T-helper 2 cell (primary cell): ENCODE results near the gene NEB.
A peak's percentile ranks its signal among the peaks of the same experiment; 100 is the strongest.
"Not testable (repeated sequence)": the region's sequence is repeated elsewhere in the genome, so short reads cannot be mapped to it uniquely, and the experiment has no call there.

Experiments
- DNase-seq, 5 experiments: peaks; one replicate each; pipeline versions ENCODE4 v3.0.0 to v3.0.0-alpha.2; 2012 to 2022

Gene NEB

DNA sequence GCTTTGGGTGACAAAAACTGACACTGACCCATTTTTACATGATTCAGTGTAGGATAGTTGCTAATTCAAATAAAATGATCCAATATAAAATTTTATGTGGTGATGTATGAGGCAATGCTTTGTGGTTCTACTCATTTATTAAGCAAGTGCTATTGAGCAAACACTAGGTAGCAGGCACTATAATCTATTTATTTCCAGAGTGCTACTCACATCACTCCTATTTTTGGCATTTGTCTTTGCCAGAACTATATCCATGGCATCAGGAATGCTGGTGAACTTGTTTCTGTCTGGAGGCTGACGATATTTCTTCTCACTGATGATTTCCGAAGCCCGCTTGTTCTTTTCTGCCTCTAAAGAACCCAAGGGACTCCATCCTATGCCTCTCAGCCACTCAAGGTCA is 84.3 kb downstream of the NEB start:
- DNase-seq, result no peak

DNA sequence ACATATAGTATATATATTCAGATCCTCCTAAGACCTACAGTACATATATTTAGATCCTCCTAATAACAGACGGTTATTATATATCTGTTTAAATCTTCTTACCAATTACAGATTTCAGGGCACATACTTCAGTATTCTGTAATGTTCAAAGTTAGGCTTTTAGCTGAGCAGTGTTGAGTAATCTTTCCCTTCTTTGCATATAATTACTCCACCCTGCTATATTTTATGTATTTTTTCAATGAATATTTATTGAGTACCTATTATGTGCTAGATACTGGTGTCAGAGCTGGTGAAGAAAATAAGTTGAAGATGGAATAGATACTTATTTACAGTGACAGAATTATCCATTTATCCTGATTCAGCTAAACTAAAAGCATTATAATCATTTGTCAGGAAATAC is 84.9 kb downstream of the NEB start:
- no peak for DNase-seq

DNA sequence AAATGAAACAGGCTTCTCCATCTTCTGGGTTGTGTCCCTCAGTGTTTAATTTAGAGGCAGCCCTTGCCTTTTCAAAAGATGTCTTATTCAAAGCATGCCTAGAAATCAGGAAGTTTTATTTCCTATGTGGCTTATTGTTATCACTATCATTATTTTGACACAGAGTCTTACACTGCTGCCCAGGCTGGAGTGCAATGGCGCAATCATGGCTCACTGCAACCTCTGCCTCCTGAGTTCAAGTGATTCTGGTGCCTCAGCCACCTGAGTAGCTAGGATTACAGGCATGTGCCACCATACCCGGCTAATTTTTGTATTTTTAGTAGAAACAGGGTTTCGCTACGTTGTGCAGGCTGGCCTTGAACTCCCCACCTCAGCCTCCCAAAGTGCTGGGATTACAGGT is 87.8 kb downstream of the NEB start:
- DNase-seq, result not testable (repeated sequence)

DNA sequence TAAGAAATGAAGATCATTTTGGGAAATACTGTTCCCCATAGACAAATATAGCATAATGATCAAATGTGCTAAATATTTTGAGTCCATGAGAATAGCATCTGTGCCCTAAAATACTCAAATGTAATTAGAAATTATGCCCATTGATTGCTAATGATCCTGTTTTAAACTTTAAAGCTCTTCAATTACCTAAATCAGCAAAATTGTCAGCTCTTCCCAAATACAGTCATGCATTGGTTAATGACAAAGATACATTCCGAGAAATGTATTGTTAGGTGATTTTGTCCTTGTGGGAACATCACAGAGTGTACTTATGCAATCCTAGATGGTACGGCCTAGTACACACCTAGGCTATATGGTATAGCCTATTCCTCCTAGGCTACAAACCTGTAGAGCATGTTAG is 89.7 kb downstream of the NEB start:
- no peak for DNase-seq

DNA sequence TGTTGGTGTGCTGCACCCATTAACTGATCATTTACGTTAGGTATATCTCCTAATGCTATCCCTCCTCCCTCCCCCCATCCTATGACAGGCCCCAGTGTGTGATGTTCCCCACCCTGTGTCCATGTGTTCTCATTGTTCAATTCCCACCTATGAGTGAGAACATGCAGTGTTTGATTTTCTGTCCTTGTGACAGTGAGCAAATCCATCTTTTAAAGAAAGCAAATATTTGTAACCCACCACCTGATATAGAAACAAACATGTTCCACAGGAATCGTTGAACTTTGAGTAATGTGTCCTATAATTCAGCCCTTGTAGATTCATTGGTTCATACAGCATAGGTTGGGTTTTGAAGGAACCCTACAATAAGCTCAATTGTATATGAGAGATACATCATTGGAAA is 92.4 kb downstream of the NEB start:
- not testable (repeated sequence) for DNase-seq

DNA sequence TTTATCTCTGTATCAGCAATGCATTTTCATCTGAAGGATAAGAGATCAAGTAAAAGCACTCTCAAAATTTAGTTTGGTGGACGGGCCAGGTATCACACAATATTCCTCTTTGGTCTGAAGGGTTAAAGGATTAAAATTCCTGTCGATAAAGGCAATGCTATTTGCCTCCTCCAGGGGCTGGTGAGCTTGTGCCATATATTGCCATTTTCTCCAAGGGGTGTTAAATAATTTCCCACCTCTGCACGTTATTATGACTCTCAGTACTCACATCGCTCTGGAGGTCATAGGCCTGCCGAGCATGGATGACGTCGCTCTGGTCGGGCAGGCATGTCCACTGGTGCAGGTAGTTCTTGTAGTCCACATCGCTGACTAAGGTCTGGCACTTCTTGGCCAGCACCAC is 94.2 kb downstream of the NEB start:
- DNase-seq, result no peak

DNA sequence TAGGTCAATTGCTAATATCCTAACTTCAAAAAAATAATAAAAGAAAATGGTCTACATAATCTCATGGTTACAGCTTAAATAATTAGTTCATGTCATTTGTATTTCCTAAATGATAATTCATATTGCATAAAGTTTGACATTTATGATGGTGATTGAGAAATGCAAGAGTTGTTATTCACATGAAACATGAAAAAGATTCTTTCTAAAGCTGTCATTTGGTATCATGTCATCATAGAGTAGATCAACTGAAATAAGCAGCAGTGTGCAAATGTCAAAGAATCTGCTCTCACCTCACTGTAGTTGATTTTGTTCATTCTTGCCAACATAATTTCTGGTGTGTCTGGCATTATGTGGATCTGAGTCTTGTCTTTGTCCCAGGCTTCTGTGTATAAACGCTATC is 95.3 kb downstream of the NEB start:
- no peak for DNase-seq

DNA sequence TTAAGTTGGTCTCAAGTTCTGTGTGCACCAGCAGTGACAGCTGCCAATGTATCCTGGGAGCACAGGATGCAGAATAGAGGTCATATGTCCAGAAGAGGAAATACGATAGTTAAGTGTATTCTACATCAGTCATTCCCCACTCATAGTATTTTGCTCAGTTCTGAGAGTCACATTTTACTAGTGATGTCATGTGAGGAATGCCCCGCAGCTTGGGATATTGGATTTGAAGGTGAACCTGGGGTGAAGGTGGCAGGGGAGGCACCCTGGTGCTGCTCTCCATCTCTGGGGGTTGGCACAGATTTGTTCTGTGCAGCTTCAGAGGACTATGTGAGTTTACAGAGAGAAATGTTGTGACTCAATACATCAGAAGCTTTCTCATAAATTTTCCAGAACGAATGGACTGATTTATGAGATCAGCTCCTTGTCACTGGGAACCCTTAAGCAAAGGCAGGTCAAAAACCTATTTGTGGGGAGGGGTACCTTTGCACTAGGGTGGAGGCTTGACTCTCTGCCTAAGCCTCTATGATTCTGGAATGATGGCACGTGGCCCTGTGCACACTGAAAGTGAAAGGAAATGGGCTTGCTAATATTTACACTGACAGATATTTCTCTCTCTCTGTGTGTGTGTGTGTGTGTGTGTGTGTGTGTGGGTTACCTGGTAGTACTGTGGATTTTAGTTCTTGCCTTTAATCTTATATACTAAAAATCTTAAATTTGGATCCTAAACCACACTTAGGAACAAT is 95.9 kb downstream of the NEB start:
- DNase-seq, result peak in 2 of 5 experiments; percentile 21 to 69

DNA sequence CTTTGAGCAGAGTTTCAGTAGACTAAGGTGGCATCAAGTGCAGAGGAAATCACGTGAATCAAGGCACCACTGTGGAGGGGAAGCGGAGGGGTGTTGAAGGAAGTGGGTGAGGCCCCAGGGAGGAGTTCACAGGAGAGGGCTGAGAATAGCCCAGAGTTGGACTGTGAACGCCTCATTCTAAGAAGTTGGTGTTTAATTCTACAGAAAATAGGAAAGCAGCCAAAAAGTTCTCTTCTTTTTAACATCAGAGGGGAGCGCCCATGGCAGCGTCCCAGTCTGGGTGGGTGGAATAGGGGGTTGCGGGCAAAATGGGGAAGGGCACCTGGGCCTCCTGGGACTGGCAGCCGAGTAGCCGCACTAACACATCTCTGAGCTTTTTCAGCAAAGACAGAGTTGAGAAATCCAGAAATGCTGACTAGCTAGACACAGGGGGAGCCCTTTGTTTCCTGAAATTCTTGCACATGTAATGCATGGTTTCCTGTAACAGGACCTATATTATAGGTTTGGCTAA is 97.0 kb downstream of the NEB start:
- DNase-seq, result peak in 4 of 5 experiments; percentile 8 to 88 (median 42)

DNA sequence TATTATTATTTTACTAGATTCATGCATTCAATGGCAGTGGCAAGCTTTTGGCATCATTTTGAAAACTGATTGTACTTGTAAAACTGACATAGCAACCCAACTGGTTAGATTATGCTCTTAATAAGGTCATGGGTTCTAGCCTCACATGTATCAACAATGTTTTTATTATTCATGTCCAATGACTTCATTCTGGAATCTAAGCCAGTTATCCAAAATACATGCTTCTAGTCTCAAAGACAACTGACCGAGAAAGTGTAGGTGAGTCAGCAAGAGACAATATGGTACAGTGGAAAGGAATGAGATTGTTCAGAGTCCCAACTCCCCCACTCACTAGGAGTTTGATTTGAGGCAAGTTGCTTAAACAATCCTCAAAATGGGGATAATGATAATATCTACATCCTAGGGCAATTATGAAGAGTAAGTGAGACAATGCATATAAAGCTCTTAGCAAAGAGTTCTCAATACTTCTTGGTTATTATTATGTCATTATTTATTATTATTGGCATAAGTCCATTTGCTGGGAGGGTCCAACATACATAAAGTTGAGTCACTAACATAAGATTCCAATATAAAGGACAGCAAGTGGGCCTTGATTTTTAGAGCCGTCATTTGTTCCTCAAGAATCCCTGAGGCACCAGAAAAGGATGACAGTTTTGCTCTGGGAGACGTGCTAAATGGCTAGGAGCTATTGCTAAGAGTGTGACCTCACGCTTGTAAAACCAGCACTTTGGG is 99.4 kb downstream of the NEB start:
- DNase-seq, result no peak

DNA sequence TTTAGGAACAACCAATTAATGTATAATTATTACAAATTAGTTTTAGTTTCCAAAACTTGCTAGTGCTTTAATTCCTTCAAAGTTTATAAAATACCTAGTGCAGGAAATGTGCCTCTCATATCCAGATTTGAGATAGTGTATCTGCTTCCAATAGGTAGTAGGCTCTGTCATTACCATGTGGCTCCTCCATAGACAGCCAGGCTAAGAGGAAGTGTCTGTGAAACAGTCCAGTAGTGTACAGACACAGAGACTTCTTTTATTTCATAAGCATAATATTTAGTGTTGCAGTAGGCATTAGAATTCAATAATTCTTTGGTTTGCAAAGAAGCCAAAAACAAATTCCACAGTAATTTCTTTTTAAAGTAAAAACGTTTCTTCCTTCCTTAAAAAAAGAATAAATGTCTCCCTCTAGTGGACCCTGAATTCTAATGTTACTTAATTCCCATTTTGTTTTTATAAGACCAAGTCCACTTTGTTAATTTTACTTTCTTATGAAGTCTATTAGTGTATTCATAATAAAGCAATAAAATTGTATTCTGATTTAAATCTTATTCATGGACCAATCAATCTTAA is 101.2 kb downstream of the NEB start:
- DNase-seq, result peak in 1 of 5 experiments; percentile 22

DNA sequence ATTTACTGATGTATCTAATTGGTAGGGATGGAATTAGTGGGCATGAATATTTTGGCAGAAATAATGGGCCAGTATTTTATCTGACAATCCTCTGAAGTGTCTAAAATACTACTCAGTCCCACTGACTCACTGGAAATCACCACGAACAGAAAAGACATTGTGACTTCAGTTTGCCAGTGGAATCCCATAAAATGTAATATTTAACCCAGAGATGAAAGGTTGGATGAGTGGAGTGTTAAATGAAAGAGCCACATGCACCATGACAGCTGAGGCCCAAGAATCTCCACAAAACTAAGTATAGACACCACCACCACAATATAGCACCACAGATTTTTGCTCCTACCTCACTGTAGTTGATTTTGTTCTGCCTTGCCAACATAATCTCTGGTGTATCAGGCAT is 103.9 kb downstream of the NEB start:
- DNase-seq, result no peak

DNA sequence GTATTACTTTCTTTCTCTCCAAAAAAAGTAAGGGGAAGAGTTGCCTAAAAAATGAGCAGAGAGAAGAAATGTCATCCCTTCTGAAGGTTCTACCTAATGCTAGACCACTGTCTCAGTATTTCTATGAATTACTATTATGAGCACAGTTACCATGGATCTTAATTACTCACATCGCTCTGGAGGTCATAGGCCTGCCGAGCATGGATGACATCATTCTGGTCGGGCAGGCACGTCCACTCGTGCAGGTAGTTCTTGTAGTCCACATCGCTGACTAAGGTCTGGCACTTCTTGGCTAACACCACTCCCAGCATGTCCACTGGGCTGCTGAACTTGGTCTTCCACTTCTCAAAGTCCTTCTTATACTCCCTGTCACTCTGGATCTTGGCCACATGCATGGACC is 106.9 kb downstream of the NEB start:
- no peak for DNase-seq

DNA sequence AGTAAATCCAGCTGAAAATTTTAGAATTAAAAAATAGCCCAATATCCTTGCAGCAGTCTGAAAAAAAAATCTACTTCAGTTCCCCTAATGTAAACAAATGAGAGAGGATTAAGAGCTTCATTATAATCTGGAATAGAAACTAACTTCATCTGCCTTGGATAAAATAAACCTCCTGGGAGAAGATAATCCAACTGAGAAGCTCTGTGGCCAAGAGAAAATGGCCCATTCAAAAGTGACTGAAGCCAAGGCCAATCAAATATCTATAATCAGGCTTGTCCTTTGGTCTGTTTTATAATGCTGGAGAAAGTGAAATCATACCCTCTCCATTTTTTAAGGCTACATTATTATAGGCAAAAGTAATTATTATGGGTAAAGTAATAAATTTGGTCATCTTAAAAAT is 110.0 kb downstream of the NEB start:
- no peak for DNase-seq

DNA sequence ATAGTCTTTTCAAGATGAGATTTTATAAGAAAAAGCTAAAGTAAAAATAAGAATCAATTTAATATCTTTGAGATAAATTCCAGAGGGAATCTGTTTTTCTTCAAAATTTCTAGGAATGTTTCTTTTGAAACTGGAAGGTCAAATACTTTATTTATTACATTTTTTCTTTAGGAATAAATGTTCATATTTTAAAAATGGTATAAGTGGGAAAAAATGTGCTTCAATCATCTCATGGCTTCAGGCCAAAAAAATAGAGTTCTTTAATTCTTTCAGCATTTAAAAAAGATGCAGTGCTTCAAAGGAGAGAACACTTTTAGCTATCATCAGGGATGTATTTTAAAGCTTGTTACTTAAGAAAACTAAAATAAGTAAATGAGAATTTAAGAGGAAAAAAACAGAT is 110.6 kb downstream of the NEB start:
- DNase-seq, result no peak

DNA sequence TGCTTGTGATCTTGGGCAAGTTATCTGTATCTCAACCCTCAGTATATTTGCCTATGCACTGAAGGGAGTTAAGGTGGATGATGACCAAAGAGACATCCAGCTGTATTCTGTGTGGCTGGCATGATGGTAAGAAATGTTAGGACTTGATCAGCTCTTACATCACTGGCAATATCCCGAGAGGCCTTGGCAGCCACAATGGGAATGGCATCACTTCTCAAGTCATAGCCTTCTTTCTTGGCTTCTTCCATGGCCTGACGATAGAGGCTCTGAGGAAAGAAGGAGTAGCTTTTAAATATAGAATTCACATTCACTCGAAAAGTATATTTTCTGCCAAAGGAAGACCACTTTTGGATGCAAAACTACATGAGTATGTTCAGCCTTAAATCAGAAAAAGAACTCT is 113.5 kb downstream of the NEB start:
- DNase-seq, result no peak

DNA sequence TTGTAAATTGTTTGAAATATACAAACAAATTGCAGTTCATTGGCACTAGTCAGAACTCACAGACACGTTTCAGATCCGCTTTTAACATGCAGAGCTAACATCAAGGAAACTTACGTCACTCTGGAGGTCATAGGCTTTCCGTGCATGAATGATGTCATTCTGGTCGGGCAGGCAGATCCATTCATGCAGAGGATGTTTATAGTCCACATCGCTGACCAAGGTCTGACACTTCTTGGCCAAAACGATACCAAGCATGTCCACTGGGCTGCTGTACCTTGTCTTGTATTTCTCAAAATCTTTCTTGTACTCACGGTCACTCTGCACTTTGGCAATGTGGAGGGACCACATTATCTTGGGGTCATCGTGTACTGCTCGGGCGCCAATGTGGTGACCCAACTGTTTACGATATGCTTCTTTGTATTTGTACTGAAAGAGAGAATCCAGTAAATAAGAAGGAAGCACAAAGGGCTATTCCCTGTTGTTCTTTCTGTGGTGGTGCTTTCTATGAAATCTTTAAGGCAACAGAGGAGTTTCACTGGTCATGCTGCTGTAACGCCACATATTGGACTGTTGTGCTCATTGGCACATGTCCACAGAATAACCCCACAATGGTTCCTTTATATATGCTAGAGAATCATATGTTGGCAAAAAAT is 114.8 kb downstream of the NEB start:
- DNase-seq, result no peak

DNA sequence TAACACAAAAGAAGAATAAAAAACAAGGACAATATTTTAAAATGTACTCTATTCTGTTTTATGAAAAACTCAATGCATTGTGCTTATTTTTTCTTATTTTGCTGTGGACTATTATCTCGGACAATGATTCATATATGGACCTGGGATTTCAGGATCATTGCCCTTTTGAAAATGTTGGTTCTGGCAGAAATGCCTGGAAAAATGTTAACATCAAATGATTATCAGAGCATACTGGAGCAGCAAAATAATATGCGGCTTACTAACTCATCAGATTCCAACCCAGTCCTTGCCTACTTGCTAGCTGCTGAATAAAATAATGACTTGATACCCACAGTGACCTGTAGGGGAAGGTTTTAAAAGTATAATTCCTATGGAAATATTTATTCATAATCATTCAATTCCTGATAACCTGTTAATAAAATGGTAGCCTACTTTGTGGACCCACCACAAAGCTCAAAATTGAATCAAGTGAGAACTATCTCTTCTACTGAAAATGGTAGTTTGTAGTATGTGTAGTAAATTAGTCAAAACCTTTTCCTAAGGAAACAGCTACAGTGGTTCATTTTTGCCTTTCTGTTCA is 117.4 kb downstream of the NEB start:
- no peak for DNase-seq

DNA sequence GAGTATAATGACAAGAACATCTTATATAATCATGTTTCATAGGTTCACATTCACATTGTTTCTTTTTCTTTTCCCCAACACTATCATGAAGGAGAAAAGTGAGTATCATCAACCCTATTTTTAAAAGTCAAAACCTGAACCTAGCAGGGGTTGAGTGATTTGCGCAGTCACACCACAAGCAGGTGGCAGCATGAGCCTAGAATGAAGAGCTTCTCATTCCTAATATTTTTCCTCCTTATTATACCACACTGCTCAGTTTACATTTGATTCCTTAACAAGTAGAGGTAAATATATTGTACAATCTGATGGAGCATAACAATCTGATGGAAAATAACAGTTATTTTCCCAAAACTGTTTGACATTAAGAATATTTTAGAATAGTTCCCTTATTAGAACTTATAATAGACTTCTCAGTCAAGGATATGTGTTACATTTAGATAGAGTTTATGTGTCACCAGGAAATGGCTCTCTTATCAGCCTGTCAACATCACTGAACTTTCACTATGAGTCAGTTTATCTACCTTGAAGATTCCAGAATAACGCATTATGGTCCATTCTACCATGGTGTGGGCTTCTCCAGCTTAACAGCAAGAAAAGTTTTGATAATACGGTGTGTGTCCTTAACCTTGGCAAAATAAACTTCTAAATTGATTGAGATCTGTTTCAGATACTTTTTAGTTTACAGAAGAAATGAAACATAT is 119.5 kb downstream of the NEB start:
- peak in 1 of 5 experiments; percentile 85 for DNase-seq

DNA sequence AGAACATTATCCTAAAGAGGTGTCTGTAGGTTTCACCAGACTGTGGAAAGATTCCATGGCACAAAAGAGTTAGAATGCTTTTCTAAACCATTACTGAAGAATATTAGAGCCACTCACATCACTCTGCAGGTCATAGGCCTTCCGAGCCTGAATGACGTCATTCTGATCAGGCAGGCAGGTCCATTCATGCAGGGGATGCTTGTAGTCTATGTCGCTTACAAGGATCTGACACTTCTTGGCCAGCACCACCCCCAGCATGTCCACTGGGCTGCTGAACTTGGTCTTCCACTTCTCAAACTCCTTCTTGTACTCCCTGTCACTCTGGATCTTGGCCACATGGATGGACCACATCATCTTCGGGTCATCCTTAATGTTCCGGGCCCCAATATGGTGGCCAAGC is 120.1 kb downstream of the NEB start:
- DNase-seq, result no peak

DNA sequence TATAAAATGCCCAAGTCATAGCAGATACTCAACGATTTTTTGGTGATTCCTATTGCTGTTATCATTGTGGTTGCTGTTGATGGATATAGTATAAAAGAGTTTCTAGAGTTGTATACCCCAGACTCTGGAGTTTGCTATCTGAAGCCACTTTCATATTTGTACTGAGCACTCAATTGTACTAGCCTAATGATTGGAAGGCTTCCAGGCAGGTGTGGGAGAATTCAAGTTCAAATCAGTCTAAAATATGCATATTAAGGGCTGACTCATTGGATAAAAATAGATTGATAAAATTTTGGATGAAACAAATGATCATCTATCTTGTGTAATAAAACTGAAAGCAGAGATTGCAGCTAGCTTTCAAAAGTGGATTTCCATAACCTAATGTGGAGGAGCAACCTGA is 122.9 kb downstream of the NEB start:
- DNase-seq, result no peak

DNA sequence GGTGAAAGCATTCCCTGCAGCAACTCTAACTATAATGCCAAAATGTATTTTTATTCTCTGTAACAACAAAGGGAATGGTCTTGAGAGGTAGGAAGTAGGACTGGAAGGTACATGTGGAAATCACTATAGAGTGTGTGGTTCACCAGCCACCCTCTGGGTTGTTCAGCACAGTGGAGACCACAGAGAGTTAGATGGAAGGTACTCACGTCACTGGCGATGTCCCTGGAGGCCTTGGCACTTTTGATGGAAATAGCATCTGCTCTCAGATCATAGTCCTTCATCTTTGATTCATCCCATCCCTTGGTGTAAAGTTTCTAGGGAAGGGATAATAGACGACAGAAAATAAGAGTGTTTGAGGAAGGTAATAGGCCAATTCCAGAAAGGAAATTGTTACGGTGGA is 124.0 kb downstream of the NEB start:
- DNase-seq, result no peak
